ENCODE results near the gene GNG4. TPM values are rescaled to one million over a fixed set of nuclear protein-coding genes. Genes with fewer than 3 reads are reported as not detected.
"Not testable (repeated sequence)": the region's sequence is repeated elsewhere in the genome, so short reads cannot be mapped to it uniquely, and the experiment has no call there.

The GNG4 gene
- total and polyA plus RNA-seq, 2 donors = 3.1 to 9.8 TPM

DNA sequence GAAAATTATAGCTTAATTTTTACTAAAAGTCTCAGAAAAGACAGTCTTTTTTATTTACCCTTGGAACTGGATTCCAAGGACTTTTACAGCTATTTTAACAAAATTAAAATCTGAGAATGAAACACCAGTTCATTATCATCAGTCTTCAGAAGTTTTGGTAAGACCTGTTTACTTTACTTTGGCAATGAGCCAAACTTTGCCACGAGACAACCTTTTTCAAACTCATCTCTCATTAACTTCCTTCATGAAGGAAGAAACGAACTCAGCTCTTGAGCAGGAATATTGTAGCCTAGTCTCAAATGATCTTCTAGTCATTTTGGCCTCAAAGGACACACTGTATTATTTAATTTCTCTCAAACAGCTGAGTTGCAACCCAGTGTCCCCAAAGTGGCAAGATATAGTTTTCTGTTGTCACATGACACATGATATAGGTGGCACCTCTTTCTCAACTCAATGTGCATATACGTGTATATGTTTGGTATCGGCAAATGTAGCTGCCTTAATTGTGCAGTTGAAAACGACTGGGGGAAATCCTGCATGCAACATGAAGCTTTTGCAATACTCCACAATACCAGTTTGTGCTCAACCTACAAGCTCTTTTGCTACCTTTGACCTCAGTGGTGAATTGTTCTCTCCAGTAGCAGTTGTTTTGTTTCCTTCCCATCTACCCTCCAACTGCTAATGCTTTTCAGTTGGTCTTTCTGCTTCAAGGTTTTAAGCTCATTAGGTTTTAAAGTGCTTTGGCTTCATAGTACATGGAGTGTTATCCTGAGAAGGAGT, 8.4 kb upstream of the GNG4 start:
- H3K4me1 ChIP-seq (ENCODE audit: control insufficient read depth in 2 of 2, insufficient read depth in 2 of 2, low read length in 2 of 2) = no peaks in the 10 kb centered on the region
- H3K27ac ChIP-seq (ENCODE audit: low read depth in 1 of 2, low read length in 1 of 2) = no peak overlapping the region
- H3K27me3 ChIP-seq (ENCODE audit: control insufficient read depth in 2 of 2, insufficient read depth in 1 of 2, low read length in 1 of 2) = peaks cover 0 to 5% of the 10 kb centered on the region in 2 donors
- no peaks in the 10 kb centered on the region for H3K9me3 ChIP-seq (ENCODE audit: control insufficient read depth in 2 of 2, insufficient read depth in 1 of 2, low read length in 1 of 2)
- peaks cover 4 to 24% of the 10 kb centered on the region in 2 donors for H3K36me3 ChIP-seq (ENCODE audit: control insufficient read depth in 2 of 2, insufficient read depth in 2 of 2, low read length in 1 of 2)
- no peak overlapping the region for H3K4me3 ChIP-seq (ENCODE audit: low read length in 2 of 2)
- no peak for DNase-seq (ENCODE audit: low read depth in 6 of 9, low spot score in 9 of 9)
- WGBS = 70% methylated on average over 5 of the region's 5 CpGs

DNA sequence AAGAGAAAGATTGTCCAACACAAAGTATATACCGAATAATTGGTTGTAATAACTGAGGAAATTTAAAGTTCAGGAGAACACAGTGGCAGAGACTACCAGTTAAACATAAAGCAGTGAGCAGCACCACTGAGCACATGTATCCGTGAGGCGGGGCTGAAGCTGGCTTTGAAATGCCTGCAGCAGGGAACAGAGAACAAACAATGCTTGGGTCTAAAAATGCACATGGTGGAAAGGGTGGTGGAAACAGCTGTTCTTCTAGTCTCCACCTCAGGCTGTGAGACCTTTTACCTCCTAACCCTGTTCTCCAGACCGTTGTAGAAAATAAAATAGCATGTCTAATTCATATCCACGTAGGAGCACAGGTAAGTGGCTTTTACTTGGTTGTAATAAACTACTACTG, 7.7 kb upstream of the GNG4 start:
- Histone ChIP-seq H3K27me3 (ENCODE audit: control insufficient read depth in 2 of 2, insufficient read depth in 1 of 2, low read length in 1 of 2) (peaks cover 3 to 11% of the 10 kb centered on the region in 2 donors), H3K36me3 (ENCODE audit: control insufficient read depth in 2 of 2, insufficient read depth in 2 of 2, low read length in 1 of 2) (peaks cover 0 to 17% of the 10 kb centered on the region in 2 donors), H3K27ac (ENCODE audit: low read depth in 1 of 2, low read length in 1 of 2) (no peak overlapping the region), H3K4me3 (ENCODE audit: low read length in 2 of 2) (no peak overlapping the region), H3K9me3 (ENCODE audit: control insufficient read depth in 2 of 2, insufficient read depth in 1 of 2, low read length in 1 of 2) (no peaks in the 10 kb centered on the region), H3K4me1 (ENCODE audit: control insufficient read depth in 2 of 2, insufficient read depth in 2 of 2, low read length in 2 of 2) (no peaks in the 10 kb centered on the region)
- DNase-seq (ENCODE audit: low read depth in 6 of 9, low spot score in 9 of 9) = no peak
- WGBS = 95% methylated on average over 5 of the region's 5 CpGs

DNA sequence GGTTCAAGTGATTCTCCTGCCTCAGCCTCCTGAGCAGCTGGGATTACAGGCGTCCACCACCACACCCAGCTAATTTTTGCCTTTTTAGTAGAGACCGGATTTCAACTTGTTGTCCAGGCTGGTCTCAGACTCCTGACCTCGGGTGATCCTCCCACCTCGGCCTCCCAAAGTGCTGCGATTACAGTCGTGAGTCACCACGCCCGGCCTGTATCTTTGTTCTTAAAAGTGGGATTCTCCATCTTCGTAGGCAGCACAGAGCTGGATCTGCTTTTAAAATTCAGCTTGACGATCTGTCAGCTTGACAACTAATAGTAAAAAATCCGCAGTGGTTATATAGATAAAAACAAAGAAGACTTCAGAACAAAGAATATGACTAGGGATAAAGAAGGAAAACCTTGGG, 2.8 kb upstream of the GNG4 start:
- Histone ChIP-seq H3K27me3 (ENCODE audit: control insufficient read depth in 2 of 2, insufficient read depth in 1 of 2, low read length in 1 of 2) (peaks cover 38 to 57% of the 10 kb centered on the region in 2 donors), H3K4me3 (ENCODE audit: low read length in 2 of 2) (no peak overlapping the region)

DNA sequence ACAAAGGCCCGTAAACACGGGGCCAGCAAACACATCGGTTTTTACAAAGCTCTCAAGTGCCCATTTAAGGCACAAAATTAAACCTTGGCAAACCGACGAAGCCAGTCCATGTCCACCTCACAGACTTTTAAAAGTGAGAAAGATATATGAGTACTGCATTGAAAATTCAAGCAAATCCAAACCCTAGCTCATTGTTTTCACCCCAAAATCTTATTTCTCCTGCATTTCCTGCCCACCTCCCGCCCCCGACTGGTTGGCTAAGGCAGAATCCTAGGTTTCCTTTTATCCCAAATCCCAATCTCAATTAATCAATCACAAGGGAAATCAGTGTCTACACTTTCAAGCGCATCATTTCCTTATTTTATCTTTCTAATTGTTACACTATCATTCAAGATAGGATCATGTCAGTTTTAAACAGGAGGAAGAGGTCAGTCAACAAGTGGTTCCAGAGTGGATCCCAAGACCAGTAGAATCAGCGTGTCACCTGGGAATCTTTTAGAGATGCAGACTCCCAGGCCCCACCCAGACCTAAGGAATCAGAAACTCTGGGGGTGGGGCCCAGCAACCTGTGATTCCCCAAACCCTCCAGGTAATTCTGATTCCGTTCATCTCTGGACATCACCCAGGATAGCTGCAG, 1.7 kb upstream of the GNG4 start:
- WGBS = 37% methylated on average over 10 of the region's 10 CpGs
- peaks cover 40 to 67% of the 10 kb centered on the region in 2 donors for H3K27me3 ChIP-seq (ENCODE audit: control insufficient read depth in 2 of 2, insufficient read depth in 1 of 2, low read length in 1 of 2)
- no peak for DNase-seq (ENCODE audit: low read depth in 6 of 9, low spot score in 9 of 9)
- no peak overlapping the region for H3K27ac ChIP-seq (ENCODE audit: low read depth in 1 of 2, low read length in 1 of 2)
- peaks cover 0 to 4% of the 10 kb centered on the region in 2 donors for H3K9me3 ChIP-seq (ENCODE audit: control insufficient read depth in 2 of 2, insufficient read depth in 1 of 2, low read length in 1 of 2)
- H3K4me3 ChIP-seq (ENCODE audit: low read length in 2 of 2) = no peak overlapping the region
- no peaks in the 10 kb centered on the region for H3K36me3 ChIP-seq (ENCODE audit: control insufficient read depth in 2 of 2, insufficient read depth in 2 of 2, low read length in 1 of 2)
- peaks cover 16 to 24% of the 10 kb centered on the region in 2 donors for H3K4me1 ChIP-seq (ENCODE audit: control insufficient read depth in 2 of 2, insufficient read depth in 2 of 2, low read length in 2 of 2)

More for the DNA sequence above, 2.8 kb upstream of the GNG4 start:
- DNase-seq (ENCODE audit: low read depth in 6 of 9, low spot score in 9 of 9) = no peak
- 96% methylated on average over 11 of the region's 11 CpGs for WGBS
- H3K4me1 ChIP-seq (ENCODE audit: control insufficient read depth in 2 of 2, insufficient read depth in 2 of 2, low read length in 2 of 2) = peaks cover 16 to 24% of the 10 kb centered on the region in 2 donors
- H3K36me3 ChIP-seq (ENCODE audit: control insufficient read depth in 2 of 2, insufficient read depth in 2 of 2, low read length in 1 of 2) = no peaks in the 10 kb centered on the region
- H3K27ac ChIP-seq (ENCODE audit: low read depth in 1 of 2, low read length in 1 of 2) = no peak overlapping the region
- H3K9me3 ChIP-seq (ENCODE audit: control insufficient read depth in 2 of 2, insufficient read depth in 1 of 2, low read length in 1 of 2) = peaks cover 0 to 4% of the 10 kb centered on the region in 2 donors

DNA sequence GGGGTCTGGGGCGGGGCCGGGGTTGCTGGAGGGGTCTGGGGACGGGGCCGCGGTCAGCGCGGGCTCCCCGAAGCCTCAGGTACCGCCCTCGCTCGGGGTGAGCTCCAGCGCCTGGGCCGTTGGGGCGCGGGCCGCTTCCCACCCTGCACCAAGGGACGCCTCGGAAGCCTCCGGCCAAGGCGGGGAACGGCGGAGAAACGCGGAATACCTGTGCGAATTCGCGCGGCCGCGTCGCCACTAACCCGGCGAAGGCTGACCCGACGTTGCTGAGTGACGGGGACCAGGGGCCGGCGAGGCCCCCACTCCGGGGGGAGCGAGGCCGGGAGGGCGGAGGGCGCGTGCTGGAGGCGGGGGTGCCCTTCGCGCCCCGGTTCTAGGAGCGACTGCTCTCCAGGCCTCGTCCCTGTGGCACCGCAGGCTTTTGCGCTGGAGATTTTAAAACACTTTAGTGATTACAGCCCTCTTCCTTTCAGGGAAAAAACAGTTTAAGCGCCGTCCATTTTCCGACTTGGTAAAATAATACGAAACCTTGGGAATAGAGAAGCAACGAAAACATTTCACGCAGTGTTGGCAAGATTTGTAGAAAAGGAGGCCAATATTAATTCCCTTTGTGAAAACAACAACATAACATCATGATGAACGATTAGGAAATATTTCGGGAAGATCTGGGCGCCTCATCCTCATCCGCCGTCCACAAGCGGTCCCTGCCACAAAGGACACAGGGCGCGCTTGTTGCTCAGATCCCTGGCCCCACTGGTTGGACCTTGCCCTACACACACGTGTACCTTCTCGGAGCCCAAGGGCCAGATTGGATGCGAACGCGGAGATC, 971 bp upstream of the GNG4 start:
- H3K4me3 ChIP-seq (ENCODE audit: low read length in 2 of 2) = peak overlapping the region in 1 of 2 donors; percentile 71
- peaks cover 40 to 74% of the 10 kb centered on the region in 2 donors for H3K27me3 ChIP-seq (ENCODE audit: control insufficient read depth in 2 of 2, insufficient read depth in 1 of 2, low read length in 1 of 2)
- no peaks in the 10 kb centered on the region for H3K36me3 ChIP-seq (ENCODE audit: control insufficient read depth in 2 of 2, insufficient read depth in 2 of 2, low read length in 1 of 2)
- peaks cover 16 to 24% of the 10 kb centered on the region in 2 donors for H3K4me1 ChIP-seq (ENCODE audit: control insufficient read depth in 2 of 2, insufficient read depth in 2 of 2, low read length in 2 of 2)
- no peak overlapping the region for H3K27ac ChIP-seq (ENCODE audit: low read depth in 1 of 2, low read length in 1 of 2)
- DNase-seq (ENCODE audit: low read depth in 6 of 9, low spot score in 9 of 9) = no peak
- H3K9me3 ChIP-seq (ENCODE audit: control insufficient read depth in 2 of 2, insufficient read depth in 1 of 2, low read length in 1 of 2) = peaks cover 0 to 4% of the 10 kb centered on the region in 2 donors
- WGBS = 4% methylated on average over 71 of the region's 71 CpGs

DNA sequence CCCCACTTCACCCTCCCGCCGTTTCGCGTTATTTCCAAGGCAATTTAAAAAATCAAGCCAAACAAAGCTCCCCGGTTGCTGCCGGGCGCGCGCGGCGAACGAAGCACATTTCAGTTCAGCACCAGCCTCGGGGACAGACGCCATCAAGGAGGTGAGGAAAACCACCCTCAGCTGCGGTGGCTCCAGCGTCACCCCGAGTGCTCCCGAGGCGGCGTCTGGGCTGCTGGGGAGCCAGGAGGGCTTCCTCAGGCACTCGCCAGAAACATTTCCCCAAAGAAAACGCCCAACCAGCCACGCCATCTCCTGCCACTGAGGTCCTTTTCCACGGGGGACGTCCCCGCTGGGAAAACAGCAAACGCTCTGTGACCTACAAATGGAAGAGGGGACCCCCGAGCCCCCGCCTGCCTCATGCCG, 623 bp downstream of the GNG4 start:
- Histone ChIP-seq H3K27ac (ENCODE audit: low read depth in 1 of 2, low read length in 1 of 2) (no peak overlapping the region), H3K4me3 (ENCODE audit: low read length in 2 of 2) (peak overlapping the region; percentile 22 to 71), H3K36me3 (ENCODE audit: control insufficient read depth in 2 of 2, insufficient read depth in 2 of 2, low read length in 1 of 2) (no peaks in the 10 kb centered on the region), H3K9me3 (ENCODE audit: control insufficient read depth in 2 of 2, insufficient read depth in 1 of 2, low read length in 1 of 2) (peaks cover 0 to 4% of the 10 kb centered on the region in 2 donors), H3K4me1 (ENCODE audit: control insufficient read depth in 2 of 2, insufficient read depth in 2 of 2, low read length in 2 of 2) (peaks cover 16 to 24% of the 10 kb centered on the region in 2 donors), H3K27me3 (ENCODE audit: control insufficient read depth in 2 of 2, insufficient read depth in 1 of 2, low read length in 1 of 2) (peaks cover 40 to 85% of the 10 kb centered on the region in 2 donors)
- DNase-seq (ENCODE audit: low read depth in 6 of 9, low spot score in 9 of 9) = peak in 8 of 9 donors; percentile 30 to 80 (median 56)
- under 1% methylated on average over 30 of the region's 30 CpGs for WGBS

DNA sequence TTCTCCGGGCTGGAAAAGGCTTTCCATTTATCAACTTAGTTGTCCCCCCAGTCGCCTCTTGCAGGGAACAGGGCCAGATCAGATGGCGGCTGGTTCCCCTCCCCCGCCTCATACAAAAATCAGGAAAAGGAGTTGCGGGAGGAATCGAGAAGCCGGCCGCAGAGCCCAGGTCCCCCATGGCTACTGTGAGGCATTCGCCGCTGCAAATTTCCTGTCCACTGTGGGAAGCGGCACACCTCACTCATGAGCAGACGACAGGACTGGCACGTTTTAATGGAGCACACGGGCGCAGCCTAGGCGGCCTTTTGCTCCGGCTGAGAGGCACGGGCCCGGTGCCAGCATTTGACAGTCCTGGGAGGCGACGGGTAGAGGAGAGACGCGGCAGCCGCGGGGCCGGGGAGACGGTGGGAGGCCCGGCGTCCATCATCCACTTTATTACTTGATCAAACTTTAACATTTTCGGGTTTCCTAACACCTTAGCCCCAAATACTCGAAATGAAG, 1.1 kb downstream of the GNG4 start:
- WGBS = 10% methylated on average over 31 of the region's 31 CpGs
- no peak for DNase-seq (ENCODE audit: low read depth in 6 of 9, low spot score in 9 of 9)
- Histone ChIP-seq H3K9me3 (ENCODE audit: control insufficient read depth in 2 of 2, insufficient read depth in 1 of 2, low read length in 1 of 2) (peaks cover 0 to 4% of the 10 kb centered on the region in 2 donors), H3K36me3 (ENCODE audit: control insufficient read depth in 2 of 2, insufficient read depth in 2 of 2, low read length in 1 of 2) (no peaks in the 10 kb centered on the region), H3K27me3 (ENCODE audit: control insufficient read depth in 2 of 2, insufficient read depth in 1 of 2, low read length in 1 of 2) (peaks cover 40 to 87% of the 10 kb centered on the region in 2 donors), H3K27ac (ENCODE audit: low read depth in 1 of 2, low read length in 1 of 2) (no peak overlapping the region), H3K4me1 (ENCODE audit: control insufficient read depth in 2 of 2, insufficient read depth in 2 of 2, low read length in 2 of 2) (peaks cover 16 to 24% of the 10 kb centered on the region in 2 donors), H3K4me3 (ENCODE audit: low read length in 2 of 2) (peak overlapping the region in 1 of 2 donors; percentile 9)

DNA sequence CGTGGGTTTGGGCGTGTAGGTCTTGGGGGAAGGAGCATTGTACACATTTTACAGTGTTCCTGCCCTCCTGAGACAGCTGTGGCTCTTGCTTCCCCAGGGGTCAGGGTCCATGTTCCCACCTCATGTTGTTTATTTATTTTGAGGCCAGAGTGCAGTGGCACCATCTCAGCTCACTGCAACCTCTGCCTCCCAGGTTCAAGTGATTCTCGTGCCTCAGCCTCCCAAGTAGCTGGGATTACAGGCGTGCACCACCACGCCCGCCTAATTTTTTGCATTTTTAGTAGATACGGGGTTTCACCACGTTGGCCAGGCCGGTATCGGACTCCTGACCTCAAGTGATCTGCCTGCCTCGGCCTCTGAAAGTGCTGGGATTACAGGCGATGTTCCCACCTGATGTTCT, 2.0 kb downstream of the GNG4 start:
- H3K4me3 ChIP-seq (ENCODE audit: low read length in 2 of 2); H3K36me3 ChIP-seq (ENCODE audit: control insufficient read depth in 2 of 2, insufficient read depth in 2 of 2, low read length in 1 of 2); H3K9me3 ChIP-seq (ENCODE audit: control insufficient read depth in 2 of 2, insufficient read depth in 1 of 2, low read length in 1 of 2); DNase-seq (ENCODE audit: low read depth in 6 of 9, low spot score in 9 of 9); H3K27ac ChIP-seq (ENCODE audit: low read depth in 1 of 2, low read length in 1 of 2): not testable (repeated sequence)
- WGBS = 91% methylated on average over 12 of the region's 12 CpGs
- peaks cover 39 to 86% of the 10 kb centered on the region in 2 donors for H3K27me3 ChIP-seq (ENCODE audit: control insufficient read depth in 2 of 2, insufficient read depth in 1 of 2, low read length in 1 of 2)
- H3K4me1 ChIP-seq (ENCODE audit: control insufficient read depth in 2 of 2, insufficient read depth in 2 of 2, low read length in 2 of 2) = peaks cover 19 to 30% of the 10 kb centered on the region in 2 donors
